Erythroblast (primary cell): Measurements from ENCODE around the gene CBX4.

ENCODE experiments used
- GATA1 ChIP-seq: IDR thresholded peaks from 2 replicates; pipeline ENCODE4 v1.6.1; 2011; ENCODE audit warnings: low read depth, mild to moderate bottlenecking, control low read depth, low read length, moderate library complexity
- POLR2A ChIP-seq: IDR thresholded peaks from 2 replicates; pipeline ENCODE4 v1.6.1; 2011; ENCODE audit warnings: mild to moderate bottlenecking, low read length

- TF ChIP-seq POLR2A, result no peak
- no peak for TF ChIP-seq GATA1
Measured at GRCh38 chr17:79837888-79838521, 1.2 kb downstream of the CBX4 start.
